ENCODE results near the gene PRRC2B.

GRCh38 chr9:131447148-131447547, 53.3 kb downstream of the PRRC2B start:
- TF ChIP-seq SUZ12 (IDR thresholded peaks at IDR 0.05; ENCODE audit: extremely low read depth, insufficient read depth, insufficient read length) = no peak
- TF ChIP-seq YY1 (IDR thresholded peaks at IDR 0.05; ENCODE audit: insufficient read depth, insufficient read length) = no peak
- no peak for TF ChIP-seq ZNF274 (IDR thresholded peaks at IDR 0.05; ENCODE audit: low read depth, low read length)
